Measurements from ENCODE around the gene NKIRAS1.
"Not testable (repeated sequence)": the region's sequence is repeated elsewhere in the genome, so short reads cannot be mapped to it uniquely, and the experiment has no call there.

Gene NKIRAS1

GRCh38 chr3:23912335-23912734 is 4.5 kb downstream of the NKIRAS1 start:
- H3K27ac ChIP-seq (ENCODE audit: insufficient read depth, low read depth, low read length, poor library complexity, severe bottlenecking); H3K27me3 ChIP-seq (ENCODE audit: control insufficient read depth, insufficient read depth, low read length, poor library complexity, severe bottlenecking); H3K9me3 ChIP-seq (ENCODE audit: control insufficient read depth, low read length); H3K36me3 ChIP-seq (ENCODE audit: control insufficient read depth, insufficient read depth, low read length); H3K4me3 ChIP-seq (ENCODE audit: insufficient read depth, low read depth, low read length): not testable (repeated sequence)
- 86 to 90% methylated on average over 2 of the region's 3 CpGs for WGBS, 2 experiments
- H3K4me1 ChIP-seq (ENCODE audit: control insufficient read depth, insufficient read depth, low read length): peaks cover 10% of the 10 kb centered on the region

GRCh38 chr3:23911397-23911796 is 5.4 kb downstream of the NKIRAS1 start:
- peaks cover 10% of the 10 kb centered on the region for H3K4me1 ChIP-seq (ENCODE audit: control insufficient read depth, insufficient read depth, low read length)
- no peaks in the 10 kb centered on the region for H3K9me3 ChIP-seq (ENCODE audit: control insufficient read depth, low read length)
- 94 to 100% methylated on average over 2 of the region's 2 CpGs for WGBS, 2 experiments
- H3K4me3 ChIP-seq (ENCODE audit: insufficient read depth, low read depth, low read length): no peak overlapping the region
- no peak overlapping the region for H3K27ac ChIP-seq (ENCODE audit: insufficient read depth, low read depth, low read length, poor library complexity, severe bottlenecking)
- H3K36me3 ChIP-seq (ENCODE audit: control insufficient read depth, insufficient read depth, low read length): no peaks in the 10 kb centered on the region
- H3K27me3 ChIP-seq (ENCODE audit: control insufficient read depth, insufficient read depth, low read length, poor library complexity, severe bottlenecking): no peaks in the 10 kb centered on the region

GRCh38 chr3:23909341-23909740 is 7.4 kb downstream of the NKIRAS1 start:
- 93 to 97% methylated on average over 7 of the region's 7 CpGs for WGBS, 2 experiments
- no peaks in the 10 kb centered on the region for H3K27me3 ChIP-seq (ENCODE audit: control insufficient read depth, insufficient read depth, low read length, poor library complexity, severe bottlenecking)
- H3K9me3 ChIP-seq (ENCODE audit: control insufficient read depth, low read length): no peaks in the 10 kb centered on the region
- no peak overlapping the region for H3K4me3 ChIP-seq (ENCODE audit: insufficient read depth, low read depth, low read length)
- no peak overlapping the region for H3K27ac ChIP-seq (ENCODE audit: insufficient read depth, low read depth, low read length, poor library complexity, severe bottlenecking)
- peaks cover 5% of the 10 kb centered on the region for H3K36me3 ChIP-seq (ENCODE audit: control insufficient read depth, insufficient read depth, low read length)
- no peaks in the 10 kb centered on the region for H3K4me1 ChIP-seq (ENCODE audit: control insufficient read depth, insufficient read depth, low read length)

GRCh38 chr3:23904545-23904944 is 12.2 kb downstream of the NKIRAS1 start:
- Histone ChIP-seq H3K4me1 (ENCODE audit: control insufficient read depth, insufficient read depth, low read length) (no peaks in the 10 kb centered on the region), H3K36me3 (ENCODE audit: control insufficient read depth, insufficient read depth, low read length) (peaks cover 18% of the 10 kb centered on the region)

GRCh38 chr3:23900744-23901143 is 16.0 kb downstream of the NKIRAS1 start:
- H3K36me3 ChIP-seq (ENCODE audit: control insufficient read depth, insufficient read depth, low read length): peaks cover 41% of the 10 kb centered on the region
- 93 to 98% methylated on average over 6 of the region's 6 CpGs for WGBS, 2 experiments
- no peak overlapping the region for H3K4me3 ChIP-seq (ENCODE audit: insufficient read depth, low read depth, low read length)
- no peaks in the 10 kb centered on the region for H3K9me3 ChIP-seq (ENCODE audit: control insufficient read depth, low read length)
- H3K4me1 ChIP-seq (ENCODE audit: control insufficient read depth, insufficient read depth, low read length): no peaks in the 10 kb centered on the region
- no peak overlapping the region for H3K27ac ChIP-seq (ENCODE audit: insufficient read depth, low read depth, low read length, poor library complexity, severe bottlenecking)
- H3K27me3 ChIP-seq (ENCODE audit: control insufficient read depth, insufficient read depth, low read length, poor library complexity, severe bottlenecking): no peaks in the 10 kb centered on the region

More at GRCh38 chr3:23904545-23904944, 12.2 kb downstream of the NKIRAS1 start:
- Histone ChIP-seq H3K9me3 (ENCODE audit: control insufficient read depth, low read length) (no peaks in the 10 kb centered on the region), H3K27ac (ENCODE audit: insufficient read depth, low read depth, low read length, poor library complexity, severe bottlenecking) (no peak overlapping the region), H3K4me3 (ENCODE audit: insufficient read depth, low read depth, low read length) (no peak overlapping the region), H3K27me3 (ENCODE audit: control insufficient read depth, insufficient read depth, low read length, poor library complexity, severe bottlenecking) (no peaks in the 10 kb centered on the region)

- no peaks in the 10 kb centered on the region for H3K4me1 ChIP-seq (ENCODE audit: control insufficient read depth, insufficient read depth, low read length)
- H3K36me3 ChIP-seq (ENCODE audit: control insufficient read depth, insufficient read depth, low read length): peaks cover 30% of the 10 kb centered on the region
- no peak overlapping the region for H3K4me3 ChIP-seq (ENCODE audit: insufficient read depth, low read depth, low read length)
- no peaks in the 10 kb centered on the region for H3K9me3 ChIP-seq (ENCODE audit: control insufficient read depth, low read length)
- 92 to 95% methylated on average over 4 of the region's 4 CpGs for WGBS, 2 experiments
- no peak overlapping the region for H3K27ac ChIP-seq (ENCODE audit: insufficient read depth, low read depth, low read length, poor library complexity, severe bottlenecking)
- H3K27me3 ChIP-seq (ENCODE audit: control insufficient read depth, insufficient read depth, low read length, poor library complexity, severe bottlenecking): no peaks in the 10 kb centered on the region
Observed at GRCh38 chr3:23895181-23895580, 21.6 kb downstream of the NKIRAS1 start.

- Histone ChIP-seq H3K4me1 (ENCODE audit: control insufficient read depth, insufficient read depth, low read length) (no peaks in the 10 kb centered on the region), H3K27me3 (ENCODE audit: control insufficient read depth, insufficient read depth, low read length, poor library complexity, severe bottlenecking) (no peaks in the 10 kb centered on the region), H3K27ac (ENCODE audit: insufficient read depth, low read depth, low read length, poor library complexity, severe bottlenecking) (no peak overlapping the region), H3K4me3 (ENCODE audit: insufficient read depth, low read depth, low read length) (no peak overlapping the region), H3K9me3 (ENCODE audit: control insufficient read depth, low read length) (no peaks in the 10 kb centered on the region), H3K36me3 (ENCODE audit: control insufficient read depth, insufficient read depth, low read length) (peaks cover 24% of the 10 kb centered on the region)
- WGBS, 2 experiments: 93 to 94% methylated on average over 8 of the region's 8 CpGs
Observed at GRCh38 chr3:23894254-23895061, 22.3 kb downstream of the NKIRAS1 start.

GRCh38 chr3:23889950-23890349 is 26.8 kb downstream of the NKIRAS1 start:
- WGBS, 2 experiments: 93 to 95% methylated on average over 4 to 5 of the region's 5 CpGs
- H3K36me3 ChIP-seq (ENCODE audit: control insufficient read depth, insufficient read depth, low read length): peaks cover 3% of the 10 kb centered on the region

GRCh38 chr3:23889386-23889785 is 27.4 kb downstream of the NKIRAS1 start:
- Histone ChIP-seq H3K4me3 (ENCODE audit: insufficient read depth, low read depth, low read length) (no peak overlapping the region), H3K4me1 (ENCODE audit: control insufficient read depth, insufficient read depth, low read length) (no peaks in the 10 kb centered on the region), H3K36me3 (ENCODE audit: control insufficient read depth, insufficient read depth, low read length) (peaks cover 3% of the 10 kb centered on the region), H3K27me3 (ENCODE audit: control insufficient read depth, insufficient read depth, low read length, poor library complexity, severe bottlenecking) (no peaks in the 10 kb centered on the region), H3K27ac (ENCODE audit: insufficient read depth, low read depth, low read length, poor library complexity, severe bottlenecking) (no peak overlapping the region), H3K9me3 (ENCODE audit: control insufficient read depth, low read length) (no peaks in the 10 kb centered on the region)
- WGBS, 2 experiments: 93 to 100% methylated on average over 2 of the region's 2 CpGs

More at GRCh38 chr3:23889950-23890349, 26.8 kb downstream of the NKIRAS1 start:
- no peaks in the 10 kb centered on the region for H3K9me3 ChIP-seq (ENCODE audit: control insufficient read depth, low read length)
- H3K27ac ChIP-seq (ENCODE audit: insufficient read depth, low read depth, low read length, poor library complexity, severe bottlenecking): no peak overlapping the region
- H3K27me3 ChIP-seq (ENCODE audit: control insufficient read depth, insufficient read depth, low read length, poor library complexity, severe bottlenecking): no peaks in the 10 kb centered on the region
- no peak overlapping the region for H3K4me3 ChIP-seq (ENCODE audit: insufficient read depth, low read depth, low read length)
- H3K4me1 ChIP-seq (ENCODE audit: control insufficient read depth, insufficient read depth, low read length): no peaks in the 10 kb centered on the region

- Histone ChIP-seq H3K36me3 (ENCODE audit: control insufficient read depth, insufficient read depth, low read length) (peaks cover 3% of the 10 kb centered on the region), H3K27ac (ENCODE audit: insufficient read depth, low read depth, low read length, poor library complexity, severe bottlenecking) (no peak overlapping the region)
Observed at GRCh38 chr3:23888617-23889228, 28.1 kb downstream of the NKIRAS1 start.

More at GRCh38 chr3:23888617-23889228, 28.1 kb downstream of the NKIRAS1 start:
- H3K9me3 ChIP-seq (ENCODE audit: control insufficient read depth, low read length): no peaks in the 10 kb centered on the region
- H3K27me3 ChIP-seq (ENCODE audit: control insufficient read depth, insufficient read depth, low read length, poor library complexity, severe bottlenecking): no peaks in the 10 kb centered on the region
- no peak overlapping the region for H3K4me3 ChIP-seq (ENCODE audit: insufficient read depth, low read depth, low read length)
- H3K4me1 ChIP-seq (ENCODE audit: control insufficient read depth, insufficient read depth, low read length): no peaks in the 10 kb centered on the region
- WGBS, 2 experiments: 86 to 88% methylated on average over 2 to 3 of the region's 3 CpGs

Data from ectodermal cell (in vitro differentiated cells).